DOHH2 (cell line): ENCODE data around the gene AGK.

Source experiments
- H3F3A ChIP-seq: fragments of 200-600 bp; sonication (generic), shearing (Covaris generic); 2 replicates; pipeline ENCODE4 v1.6.0; 2016; ENCODE audit warnings: antibody characterized with exemption, mild to moderate bottlenecking; ENCODE audit not compliant: control insufficient read depth, insufficient read depth
- H3K27ac ChIP-seq: fragments of 200-600 bp; sonication (generic); 2 replicates; pipeline ENCODE4 v1.5.1; 2014; ENCODE audit warnings: low read depth, mild to moderate bottlenecking, low read length, moderate library complexity
- H3K27me3 ChIP-seq: fragments of 200-600 bp; sonication (generic); 2 replicates; pipeline ENCODE4 v1.6.1; 2014; ENCODE audit warnings: mild to moderate bottlenecking, low read length, mixed read lengths; ENCODE audit not compliant: control insufficient read depth
- H3K36me3 ChIP-seq: fragments of 200-600 bp; sonication (generic); 2 replicates; pipeline ENCODE4 v1.6.1; 2014; ENCODE audit warnings: mild to moderate bottlenecking, low read length, moderate library complexity, mixed read lengths; ENCODE audit not compliant: control insufficient read depth
- H3K4me1 ChIP-seq: fragments of 200-600 bp; sonication (generic); 2 replicates; pipeline ENCODE4 v1.6.1; 2014; ENCODE audit warnings: mild to moderate bottlenecking, low read length, mixed read lengths; ENCODE audit not compliant: control insufficient read depth
- H3K4me2 ChIP-seq: fragments of 200-600 bp; sonication (generic); 2 replicates; pipeline ENCODE4 v1.6.0; 2014; ENCODE audit warnings: mild to moderate bottlenecking, low read length, moderate library complexity
- H3K4me3 ChIP-seq: fragments of 200-600 bp; sonication (generic); 2 replicates; pipeline ENCODE4 v1.5.1; 2014; ENCODE audit warnings: mild to moderate bottlenecking, low read length, mixed read lengths
- H3K79me2 ChIP-seq: fragments of 200-600 bp; sonication (generic); 2 replicates; pipeline ENCODE4 v1.6.1; 2014; ENCODE audit warnings: mild to moderate bottlenecking, low read length, mixed read lengths; ENCODE audit not compliant: control insufficient read depth
- H3K9me2 ChIP-seq: fragments of 200-600 bp; sonication (generic); replicated peaks from 2 replicates; pipeline ENCODE4 v1.6.1; 2014; ENCODE audit warnings: mild to moderate bottlenecking, low read length, mixed read lengths; ENCODE audit not compliant: control insufficient read depth
- H3K9me3 ChIP-seq: fragments of 200-600 bp; sonication (generic); 2 replicates; pipeline ENCODE4 v1.6.1; 2014; ENCODE audit warnings: antibody characterized with exemption, low read length, mixed read lengths; ENCODE audit not compliant: control insufficient read depth, insufficient read depth
- H4K20me1 ChIP-seq: fragments of 200-600 bp; sonication (generic); 2 replicates; pipeline ENCODE4 v1.6.0; 2014; ENCODE audit warnings: low read depth, mild to moderate bottlenecking, antibody characterized with exemption, low read length, moderate library complexity; ENCODE audit not compliant: control insufficient read depth, insufficient read depth
- CTCF ChIP-seq: fragments of 200-600 bp; sonication (generic); IDR thresholded peaks from one replicate; pipeline ENCODE4 v1.5.1; 2014; ENCODE audit warnings: antibody characterized with exemption, mild to moderate bottlenecking, low read depth, low read length; ENCODE audit not compliant: poor library complexity, severe bottlenecking
- EZH2phosphoT487 ChIP-seq: fragments of 200-600 bp; sonication (generic); IDR thresholded peaks from 2 replicates; pipeline ENCODE4 v1.6.1; 2017; ENCODE audit warnings: borderline replicate concordance, mild to moderate bottlenecking, antibody characterized with exemption, low read length, moderate library complexity, mixed read lengths

Gene AGK

DNA sequence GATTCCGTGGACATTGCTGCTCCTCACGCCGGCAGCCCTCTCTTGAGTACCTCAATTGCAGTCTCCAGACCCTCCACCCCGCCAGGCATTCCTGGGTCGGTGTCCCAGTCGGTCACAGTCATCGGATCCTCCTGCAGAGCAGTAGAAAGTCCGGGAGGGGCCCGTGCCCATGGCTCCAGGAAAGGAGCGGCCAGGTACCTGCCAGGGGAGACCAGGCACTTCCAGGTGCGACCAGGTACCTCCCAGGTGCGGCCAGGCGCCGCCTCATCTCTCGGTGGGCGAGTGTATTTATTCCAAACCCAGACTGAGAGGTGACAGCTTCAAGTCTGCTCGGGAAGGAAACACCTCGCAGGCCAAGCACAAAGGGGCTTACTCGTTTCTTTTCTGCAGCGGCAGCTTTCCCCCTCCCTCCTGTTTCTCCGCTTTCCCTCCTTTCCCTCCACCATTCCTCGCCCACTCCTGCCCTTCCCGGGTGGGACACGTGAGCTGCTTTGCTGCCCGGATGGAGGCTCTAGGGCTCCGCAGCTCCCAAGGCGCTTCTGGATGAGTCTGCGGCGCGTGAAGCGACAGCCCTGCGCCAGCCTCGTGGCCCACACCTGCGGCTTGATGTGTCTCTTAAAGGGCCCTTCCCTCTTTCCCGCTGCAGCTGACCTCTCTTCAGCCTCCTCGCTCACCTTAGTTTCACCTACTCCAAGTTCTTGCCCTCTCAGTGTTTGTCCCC, 39.4 kb upstream of the AGK start:
- Histone ChIP-seq H3K9me3 (0 out of 2 replicates have a peak, but pooled peaks cover 2% of the 10 kb centered on the region), H3K27ac (no peak overlapping the region), H3K27me3 (peaks cover 38% of the 10 kb centered on the region), H3F3A (no peaks in the 10 kb centered on the region), H3K36me3 (no peaks in the 10 kb centered on the region), H3K4me2 (peak overlapping the region; percentile 33), H3K9me2 (no peaks in the 10 kb centered on the region), H3K4me1 (peaks cover 12% of the 10 kb centered on the region), H3K79me2 (no peaks in the 10 kb centered on the region), H3K4me3 (peak overlapping the region; percentile 5), H4K20me1 (no peaks in the 10 kb centered on the region)
- TF ChIP-seq EZH2phosphoT487 (no peak), CTCF (no peak)

DNA sequence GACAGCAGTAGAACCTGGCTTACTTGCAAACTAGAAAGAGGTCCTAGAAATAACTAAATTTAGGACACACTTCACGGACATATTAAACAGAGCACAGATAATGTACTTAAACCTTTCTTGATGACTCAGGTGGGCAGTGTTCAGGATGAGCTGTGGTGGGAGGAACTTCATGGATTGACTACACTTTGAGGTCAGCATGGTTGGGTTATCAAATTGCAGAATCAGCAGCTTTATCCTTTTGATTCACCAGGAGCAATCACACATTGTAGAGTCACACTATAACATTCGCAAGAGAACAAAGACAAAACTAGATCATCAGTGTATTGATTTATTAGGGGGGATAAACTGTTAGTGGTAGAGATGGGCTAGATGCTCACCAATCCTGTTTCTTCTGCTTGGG, 38.6 kb upstream of the AGK start:
- Histone ChIP-seq H3K79me2 (no peaks in the 10 kb centered on the region), H3K4me3 (no peak overlapping the region), H3K27ac (no peak overlapping the region), H3K9me2 (no peaks in the 10 kb centered on the region), H4K20me1 (no peaks in the 10 kb centered on the region), H3K36me3 (no peaks in the 10 kb centered on the region), H3F3A (no peaks in the 10 kb centered on the region), H3K9me3 (0 out of 2 replicates have a peak, but pooled peaks cover 2% of the 10 kb centered on the region), H3K4me1 (peaks cover 12% of the 10 kb centered on the region), H3K4me2 (peak overlapping the region; percentile 33), H3K27me3 (peaks cover 38% of the 10 kb centered on the region)
- TF ChIP-seq EZH2phosphoT487 (no peak), CTCF (no peak)

DNA sequence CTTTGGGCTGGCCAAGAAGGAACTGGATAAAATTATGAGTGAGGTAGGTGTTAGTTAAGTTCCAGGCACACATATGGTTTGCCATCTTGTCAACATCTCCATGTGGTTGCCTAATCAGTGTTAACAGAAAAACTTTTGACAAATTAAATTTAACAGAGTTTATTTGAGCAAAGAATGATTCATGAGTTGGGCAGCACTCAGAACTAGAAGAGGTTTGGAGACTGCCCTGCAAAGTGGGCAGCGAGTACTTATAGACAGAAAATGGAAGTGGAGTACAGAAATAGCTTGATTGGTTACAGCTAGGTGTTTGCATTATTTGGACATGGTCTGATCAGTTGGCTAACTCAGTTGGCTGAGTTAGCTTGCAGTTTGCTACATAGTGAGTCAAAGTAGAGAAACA, 37.5 kb upstream of the AGK start:
- Histone ChIP-seq H3K4me2 (no peak overlapping the region), H3K4me3 (no peak overlapping the region), H4K20me1 (no peaks in the 10 kb centered on the region), H3F3A (no peaks in the 10 kb centered on the region), H3K9me3 (0 out of 2 replicates have a peak, but pooled peaks cover 2% of the 10 kb centered on the region), H3K9me2 (no peaks in the 10 kb centered on the region), H3K79me2 (no peaks in the 10 kb centered on the region), H3K27me3 (peaks cover 38% of the 10 kb centered on the region), H3K27ac (no peak overlapping the region), H3K4me1 (peaks cover 12% of the 10 kb centered on the region), H3K36me3 (no peaks in the 10 kb centered on the region)
- no peak for TF ChIP-seq EZH2phosphoT487
- no peak for TF ChIP-seq CTCF
